Mononuclear cell (primary cell): ENCODE results near the gene UBE2L6. TPM values are rescaled to one million over a fixed set of nuclear protein-coding genes. Genes with fewer than 3 reads are reported as not detected.

Source experiments
- H3K27me3 ChIP-seq: 2 replicates; pipeline ENCODE4 v1.6.0; 2011; ENCODE audit warnings: low read length, control low read depth; ENCODE audit not compliant: insufficient read depth
- H3K4me1 ChIP-seq: 2 replicates; pipeline ENCODE4 v1.5.1; 2011; ENCODE audit warnings: mild to moderate bottlenecking, low read length, control low read depth; ENCODE audit not compliant: insufficient read depth
- H3K4me3 ChIP-seq: 2 replicates; pipeline ENCODE4 v1.5.1; 2011; ENCODE audit warnings: mild to moderate bottlenecking, low read length, moderate library complexity
- H3K9me3 ChIP-seq: 2 replicates; pipeline ENCODE4 v1.5.1; 2011; ENCODE audit warnings: low read depth, mild to moderate bottlenecking, control low read depth, low read length
- total RNA-seq: library from RNA; depleted of rRNA; stranded (reverse); fragments of >200 nt; gene quantifications from one replicate; pipeline ENCODE4 v1.2.3, GENCODE V29; 2012

The UBE2L6 gene
- total RNA-seq, 1 donor, result 40.1 TPM

DNA sequence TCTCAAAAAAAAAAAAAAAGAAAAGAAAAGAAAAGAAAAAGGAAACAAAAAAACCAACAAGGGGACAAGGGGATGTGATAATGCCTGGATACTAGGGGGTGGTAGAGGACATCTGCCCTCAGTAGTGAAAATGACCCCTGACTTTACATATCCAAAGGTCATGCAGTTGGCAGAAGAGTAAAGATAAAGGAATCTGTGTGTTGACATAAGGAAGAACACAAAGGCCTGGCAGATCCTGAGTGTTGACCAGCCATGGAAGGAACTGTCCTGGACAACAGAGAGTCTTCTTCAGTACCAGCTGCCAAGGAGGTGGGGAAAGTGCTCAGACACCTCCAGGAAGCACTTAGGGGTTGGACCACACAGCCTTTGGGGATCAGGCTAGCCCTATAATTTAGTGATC is 64.6 kb downstream of the UBE2L6 start:
- H3K27me3 ChIP-seq, result no peaks in the 10 kb centered on the region
- H3K9me3 ChIP-seq, result no peaks in the 10 kb centered on the region
- no peak overlapping the region for H3K4me3 ChIP-seq
- H3K4me1 ChIP-seq, result peaks cover 8% of the 10 kb centered on the region

DNA sequence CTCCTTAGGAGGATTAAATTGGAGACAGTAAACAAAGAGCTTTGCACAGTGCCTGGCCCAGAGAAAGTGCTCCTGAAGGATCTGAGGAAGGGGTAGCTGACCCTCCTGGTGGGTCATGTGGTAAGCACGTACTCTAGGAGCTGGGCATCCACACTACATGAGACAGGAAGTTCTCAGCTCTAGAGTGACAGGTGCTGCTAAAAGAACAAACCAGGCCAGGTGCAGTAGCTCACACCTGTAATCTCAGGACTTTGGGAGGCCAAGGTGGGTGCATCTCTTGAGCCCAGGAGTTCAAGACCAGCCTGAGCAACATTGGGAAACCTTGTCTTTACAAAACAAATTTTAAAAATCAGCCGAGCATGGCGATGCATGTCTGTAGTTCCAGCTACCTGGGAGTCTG is 65.1 kb downstream of the UBE2L6 start:
- Histone ChIP-seq H3K4me1 (peaks cover 8% of the 10 kb centered on the region), H3K4me3 (no peak overlapping the region), H3K9me3 (no peaks in the 10 kb centered on the region), H3K27me3 (no peaks in the 10 kb centered on the region)

GRCh38 chr11:57501953-57502352 is 65.5 kb downstream of the UBE2L6 start:
- Histone ChIP-seq H3K4me3 (no peak overlapping the region), H3K27me3 (no peaks in the 10 kb centered on the region), H3K4me1 (peaks cover 8% of the 10 kb centered on the region), H3K9me3 (no peaks in the 10 kb centered on the region)

Other genes starting within 250 kb of the UBE2L6 start
- 4.2 TPM for gene TNKS1BP1, start 242.7 kb downstream of the UBE2L6 start, total RNA-seq
- gene SSRP1, start 231.8 kb downstream of the UBE2L6 start, total RNA-seq, result 22.7 TPM
- gene P2RX3, start 229.3 kb downstream of the UBE2L6 start, total RNA-seq, result not detected
- gene PRG3, start 186.5 kb downstream of the UBE2L6 start, total RNA-seq, result not detected
- gene PRG2, start 177.0 kb downstream of the UBE2L6 start, total RNA-seq, result 0.21 TPM
- 41.9 TPM for gene SLC43A3, start 140.6 kb downstream of the UBE2L6 start, total RNA-seq
- 0.10 TPM for gene RTN4RL2, start 107.1 kb downstream of the UBE2L6 start, total RNA-seq
- gene SLC43A1, start 52.0 kb downstream of the UBE2L6 start, total RNA-seq, result 4.6 TPM
- gene TIMM10, start 36.9 kb downstream of the UBE2L6 start, total RNA-seq, result 4.8 TPM
- 0.10 TPM for gene SMTNL1, start 30.1 kb downstream of the UBE2L6 start, total RNA-seq
- 2.4 TPM for gene SERPING1, start 30.0 kb upstream of the UBE2L6 start, total RNA-seq
- gene YPEL4, start 82.2 kb upstream of the UBE2L6 start, total RNA-seq, result 1.3 TPM
- gene CLP1, start 90.1 kb upstream of the UBE2L6 start, total RNA-seq, result 53.4 TPM
- gene ZDHHC5, start 100.4 kb upstream of the UBE2L6 start, total RNA-seq, result 48.9 TPM
- gene MED19, start 144.5 kb upstream of the UBE2L6 start, total RNA-seq, result 11.6 TPM
- gene TMX2, start 144.9 kb upstream of the UBE2L6 start, total RNA-seq, result 31.7 TPM
- gene SELENOH, start 173.8 kb upstream of the UBE2L6 start, total RNA-seq, result 58.0 TPM
- gene BTBD18, start 184.1 kb upstream of the UBE2L6 start, total RNA-seq, result not detected
- gene CTNND1, start 194.1 kb upstream of the UBE2L6 start, total RNA-seq, result 19.6 TPM